Transverse colon (tissue), 4 donors: ENCODE measurements around the gene PHGDH. TPM values are rescaled to one million over a fixed set of nuclear protein-coding genes. Genes with fewer than 3 reads are reported as not detected.

ENCODE experiments used
- DNase-seq: peaks from one replicate; pipeline ENCODE4 v3.0.0-alpha.2; 2019
- H3K27ac ChIP-seq, 4 donors: fragments of 200-600 bp; sonication (generic); 2 replicates each; pipeline ENCODE4 v1.5.1; 2016 to 2018; ENCODE audit warnings: inconsistent platforms in 4 of 4
- H3K27me3 ChIP-seq: fragments of 200-600 bp; sonication (generic); 2 replicates; pipeline ENCODE4 v1.5.1; 2017; ENCODE audit warnings: inconsistent platforms
- H3K36me3 ChIP-seq, 4 donors: fragments of 200-600 bp; sonication (generic); 2 replicates each; pipeline ENCODE4 v1.5.1; 2017 to 2019; ENCODE audit warnings: inconsistent platforms in 4 of 4
- H3K4me1 ChIP-seq, 4 donors: fragments of 200-600 bp; sonication (generic); 2 replicates each; pipeline ENCODE4 v1.5.1; 2017 to 2020; ENCODE audit warnings: inconsistent platforms in 4 of 4
- H3K4me3 ChIP-seq, 4 donors: fragments of 200-600 bp; sonication (generic); 1 replicate in 1 of 4; 2 replicates in 3 of 4; pipeline versions ENCODE4 v1.5.1 to v1.6.1; 2017 to 2019; ENCODE audit warnings: inconsistent platforms in 4 of 4
- H3K9me3 ChIP-seq, 2 donors: fragments of 200-600 bp; sonication (generic); 2 replicates each; pipeline ENCODE4 v1.5.1; 2017 to 2019; ENCODE audit warnings: inconsistent platforms in 2 of 2
- EP300 ChIP-seq: sonication (generic); formaldehyde crosslinking; IDR thresholded peaks from one replicate; pipeline ENCODE4 v1.6.1; 2017; ENCODE audit warnings: antibody characterized with exemption, low read depth
- POLR2A ChIP-seq: fragments of 450-650 bp; IDR thresholded peaks from one replicate; pipeline ENCODE4 v1.6.1; 2016; ENCODE audit warnings: antibody characterized with exemption, mild to moderate bottlenecking, moderate library complexity
- POLR2AphosphoS5 ChIP-seq, 3 donors: sonication (generic); formaldehyde crosslinking; IDR thresholded peaks; one replicate each; pipeline ENCODE4 v1.6.1; 2016; ENCODE audit warnings: antibody characterized with exemption in 3 of 3
- WGBS, 2 donors: methylation state at CpG; one replicate each; pipeline ENCODE4 v1.1.5; 2018; ENCODE audit warnings: low coverage in 1 of 2; 5-methylcytosine and 5-hydroxymethylcytosine counted together
- in situ Hi-C, 4 donors: fragments of 200-750 bp; cut with MboI; loops; one replicate each; pipeline versions ENCODE4 v1.15.0 to v1.15.1; 2017; ENCODE audit warnings: low sequenced_read_pairs in 3 of 4, low pct_ligation_motif_present in 1 of 4, low pct_unique_long_range_greater_than_20kb in 1 of 4
- intact Hi-C: fragments of 100-400 bp; cut with DNase I; formaldehyde crosslinking; loops from one replicate; pipeline ENCODE4 v1.15.1; 2023; ENCODE audit warnings: low total_unique reads
- total RNA-seq, 4 donors: library from RNA; depleted of rRNA; stranded (reverse); fragments of >200 nt; gene quantifications; one replicate each; pipeline ENCODE4 v1.1.0, GENCODE V29; 2016
- TF ChIP-seq, protein P1 (sequence below), 5 experiments: fragments of 200-600 bp in 3 of 5; fragments of 450-650 bp in 2 of 5; sonication (generic) in 3 of 5; IDR thresholded peaks; 1 replicate in 2 of 5; 2 replicates in 3 of 5; pipeline ENCODE4 v1.5.1; 2016 to 2017; ENCODE audit warnings: antibody characterized with exemption in 5 of 5, inconsistent platforms in 3 of 5, mild to moderate bottlenecking in 2 of 5, moderate library complexity in 1 of 5

PHGDH gene
- total RNA-seq, 4 donors from 2014 or later = 4.2 to 11.9 (median 8.1) TPM

DNA sequence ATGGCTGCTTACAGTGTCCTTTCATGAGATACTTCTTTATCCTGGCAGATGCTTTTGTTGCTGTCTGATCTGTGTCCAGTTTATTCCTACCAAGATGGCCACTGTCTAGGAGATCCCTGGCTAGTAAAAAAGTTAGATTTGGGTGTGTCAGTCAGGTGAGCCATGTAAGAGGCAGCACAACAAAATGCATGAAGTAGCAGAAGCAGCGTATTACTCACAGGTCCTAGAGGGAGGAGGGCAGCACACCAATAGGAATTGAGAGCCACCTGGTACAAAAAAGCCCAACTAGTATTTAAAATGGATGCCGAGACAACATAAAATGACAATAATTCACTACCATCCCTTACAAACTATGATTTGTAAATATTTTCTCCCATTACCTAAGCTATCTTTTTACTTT is 40.8 kb upstream of the PHGDH start:
- intact Hi-C loops (no loop called here), in situ Hi-C loops (loop anchor here in 1 of 4 donors (5.0 kb wide), 1 partner anchor 44 kb away; no protein-coding TSS in a partner anchor)
- Histone ChIP-seq H3K4me1 (peaks cover 0 to 8% (median 3%) of the 10 kb centered on the region in 4 donors), H3K27me3 (no peaks in the 10 kb centered on the region), H3K36me3 (no peaks in the 10 kb centered on the region), H3K9me3 (no peaks in the 10 kb centered on the region), H3K27ac (no peak overlapping the region), H3K4me3 (no peak overlapping the region)
- TF ChIP-seq POLR2A (no peak), POLR2AphosphoS5 (IDR thresholded peaks at IDR 0.05) (no peak), EP300 (no peak)
- TF ChIP-seq, protein P1, sequence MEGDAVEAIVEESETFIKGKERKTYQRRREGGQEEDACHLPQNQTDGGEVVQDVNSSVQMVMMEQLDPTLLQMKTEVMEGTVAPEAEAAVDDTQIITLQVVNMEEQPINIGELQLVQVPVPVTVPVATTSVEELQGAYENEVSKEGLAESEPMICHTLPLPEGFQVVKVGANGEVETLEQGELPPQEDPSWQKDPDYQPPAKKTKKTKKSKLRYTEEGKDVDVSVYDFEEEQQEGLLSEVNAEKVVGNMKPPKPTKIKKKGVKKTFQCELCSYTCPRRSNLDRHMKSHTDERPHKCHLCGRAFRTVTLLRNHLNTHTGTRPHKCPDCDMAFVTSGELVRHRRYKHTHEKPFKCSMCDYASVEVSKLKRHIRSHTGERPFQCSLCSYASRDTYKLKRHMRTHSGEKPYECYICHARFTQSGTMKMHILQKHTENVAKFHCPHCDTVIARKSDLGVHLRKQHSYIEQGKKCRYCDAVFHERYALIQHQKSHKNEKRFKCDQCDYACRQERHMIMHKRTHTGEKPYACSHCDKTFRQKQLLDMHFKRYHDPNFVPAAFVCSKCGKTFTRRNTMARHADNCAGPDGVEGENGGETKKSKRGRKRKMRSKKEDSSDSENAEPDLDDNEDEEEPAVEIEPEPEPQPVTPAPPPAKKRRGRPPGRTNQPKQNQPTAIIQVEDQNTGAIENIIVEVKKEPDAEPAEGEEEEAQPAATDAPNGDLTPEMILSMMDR (IDR thresholded peaks at IDR 0.05) = no peak
- DNase-seq = no peak
- 92 to 94% methylated on average over 2 of the region's 2 CpGs for WGBS, 2 donors

GRCh38 chr1:119673171-119673940 is 38.4 kb upstream of the PHGDH start:
- Histone ChIP-seq H3K36me3 (no peaks in the 10 kb centered on the region), H3K4me1 (peaks cover 0 to 10% (median 3%) of the 10 kb centered on the region in 4 donors), H3K27me3 (no peaks in the 10 kb centered on the region), H3K27ac (no peak overlapping the region), H3K4me3 (no peak overlapping the region), H3K9me3 (no peaks in the 10 kb centered on the region)
- intact Hi-C loops = no loop called here
- in situ Hi-C loops = loop anchor here in 1 of 4 donors (5.0 kb wide), 1 partner anchor 46 kb away; no protein-coding TSS in a partner anchor
- 90 to 93% methylated on average over 4 of the region's 4 CpGs for WGBS, 2 donors
- no peak for DNase-seq
- TF ChIP-seq, protein P1 (IDR thresholded peaks at IDR 0.05) = no peak

- peaks cover 0 to 10% (median 3%) of the 10 kb centered on the region in 4 donors for H3K4me1 ChIP-seq
- 86 to 92% methylated on average over 4 of the region's 4 CpGs for WGBS, 2 donors
- no peak overlapping the region for H3K27ac ChIP-seq
- intact Hi-C loops = no loop called here
- in situ Hi-C loops = loop anchor here in 1 of 4 donors (5.0 kb wide), 1 partner anchor 47 kb away; no protein-coding TSS in a partner anchor
- H3K27me3 ChIP-seq = no peaks in the 10 kb centered on the region
- H3K9me3 ChIP-seq = no peaks in the 10 kb centered on the region
- TF ChIP-seq EP300 = no peak
- TF ChIP-seq, protein P1 (IDR thresholded peaks at IDR 0.05) = no peak
- no peak for TF ChIP-seq POLR2AphosphoS5 (IDR thresholded peaks at IDR 0.05)
- no peak for TF ChIP-seq POLR2A
- no peaks in the 10 kb centered on the region for H3K36me3 ChIP-seq
- no peak for DNase-seq
- no peak overlapping the region for H3K4me3 ChIP-seq
Observed at GRCh38 chr1:119674111-119674526, 37.6 kb upstream of the PHGDH start.

DNA sequence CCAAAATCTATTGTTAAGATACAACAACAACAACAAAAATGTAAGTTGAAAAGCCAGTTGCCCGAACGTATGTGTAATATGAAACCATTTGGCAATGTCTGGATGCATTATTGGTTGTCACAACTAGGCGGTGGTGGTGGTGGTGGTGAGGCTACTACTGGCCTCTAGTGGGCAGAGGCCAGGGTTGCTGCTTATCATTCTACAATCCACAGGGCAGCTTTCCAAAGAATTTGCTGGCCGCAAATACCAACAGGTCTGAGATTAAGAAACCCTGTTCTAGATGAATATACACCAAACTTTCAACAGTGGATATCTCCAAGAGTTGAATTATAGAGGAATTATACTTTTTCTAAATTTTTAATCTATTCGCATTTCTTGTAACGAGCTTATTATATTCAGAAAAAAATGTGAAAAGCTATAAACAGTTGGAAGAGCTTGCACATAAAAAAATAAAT is 36.9 kb upstream of the PHGDH start:
- no peak overlapping the region for H3K4me3 ChIP-seq
- DNase-seq = peak; percentile 57
- WGBS, 2 donors = 28 to 79% methylated on average over 5 to 6 of the region's 6 CpGs
- TF ChIP-seq, protein P1 (IDR thresholded peaks at IDR 0.05) = peak in 1 of 5 experiments; percentile 36
- no peak for TF ChIP-seq POLR2AphosphoS5 (IDR thresholded peaks at IDR 0.05)
- H3K9me3 ChIP-seq = no peaks in the 10 kb centered on the region
- H3K27me3 ChIP-seq = no peaks in the 10 kb centered on the region
- H3K36me3 ChIP-seq = no peaks in the 10 kb centered on the region
- H3K27ac ChIP-seq = peak overlapping the region in 1 of 4 donors; percentile 40
- intact Hi-C loops (no loop called here), in situ Hi-C loops (loop anchor here in 1 of 4 donors (5.0 kb wide), 1 partner anchor 48 kb away; no protein-coding TSS in a partner anchor)
- H3K4me1 ChIP-seq = peaks cover 0 to 10% (median 3%) of the 10 kb centered on the region in 4 donors
